Adipocyte (in vitro differentiated cells): ENCODE results near the gene HECTD1.
"Not testable (repeated sequence)": the region's sequence is repeated elsewhere in the genome, so short reads cannot be mapped to it uniquely, and the experiment has no call there.

Source experiments
- DNase-seq: peaks from one replicate; pipeline ENCODE4 v3.0.0-alpha.2; 2015; ENCODE audit warnings: low read depth
- H3K27me3 ChIP-seq: replicated peaks from 2 replicates; pipeline ENCODE4 v1.7.0; 2013; ENCODE audit warnings: mild to moderate bottlenecking, low read length, moderate library complexity; ENCODE audit not compliant: control insufficient read depth, insufficient read depth
- H3K36me3 ChIP-seq: 2 replicates; pipeline ENCODE4 v1.7.0; 2013; ENCODE audit warnings: low read length, mild to moderate bottlenecking, moderate library complexity; ENCODE audit not compliant: control insufficient read depth, insufficient read depth, severe bottlenecking
- H3K4me1 ChIP-seq: 2 replicates; pipeline ENCODE4 v1.7.0; 2013; ENCODE audit warnings: mild to moderate bottlenecking, low read length, moderate library complexity; ENCODE audit not compliant: control insufficient read depth, insufficient read depth
- H3K4me3 ChIP-seq: 2 replicates; pipeline ENCODE4 v1.7.0; 2013; ENCODE audit warnings: mild to moderate bottlenecking, low read length, moderate library complexity
- H3K9ac ChIP-seq: 2 replicates; pipeline ENCODE4 v1.7.0; 2013; ENCODE audit warnings: mild to moderate bottlenecking, low read length, moderate library complexity
- H3K9me3 ChIP-seq: 2 replicates; pipeline ENCODE4 v1.7.0; 2013; ENCODE audit warnings: mild to moderate bottlenecking, low read length, moderate library complexity; ENCODE audit not compliant: control insufficient read depth

HECTD1 gene

DNA sequence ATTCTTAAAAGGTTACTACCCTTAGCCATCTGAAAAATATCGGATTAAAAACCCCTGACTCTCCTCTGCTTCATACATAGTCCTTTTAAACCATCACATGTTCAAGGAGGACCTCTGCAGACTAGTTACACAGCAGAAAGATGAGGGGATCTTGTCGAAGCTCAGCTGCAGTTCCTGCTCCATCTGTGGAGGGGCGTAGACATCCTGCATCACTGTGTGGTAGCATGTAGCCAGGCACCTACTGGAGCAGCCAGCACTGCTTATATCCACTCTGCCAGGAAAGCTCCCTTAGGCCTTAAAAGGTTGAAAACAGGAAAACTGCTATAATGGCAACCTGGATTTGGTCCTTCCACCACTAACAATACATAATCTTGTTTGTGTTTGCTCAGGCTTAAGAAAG, 123.8 kb downstream of the HECTD1 start:
- no peak for DNase-seq
- H3K36me3 ChIP-seq = no peaks in the 10 kb centered on the region
- H3K9me3 ChIP-seq = no peaks in the 10 kb centered on the region
- H3K9ac ChIP-seq = no peak overlapping the region
- H3K27me3 ChIP-seq = no peaks in the 10 kb centered on the region
- H3K4me1 ChIP-seq = peaks cover 8% of the 10 kb centered on the region
- no peak overlapping the region for H3K4me3 ChIP-seq

GRCh38 chr14:31080484-31080883, 127.1 kb downstream of the HECTD1 start:
- Histone ChIP-seq H3K4me3 (no peak overlapping the region), H3K9me3 (no peaks in the 10 kb centered on the region), H3K36me3 (no peaks in the 10 kb centered on the region), H3K4me1 (peaks cover 14% of the 10 kb centered on the region), H3K27me3 (no peaks in the 10 kb centered on the region), H3K9ac (peak overlapping the region; percentile 22)
- peak; percentile 13 for DNase-seq

DNA sequence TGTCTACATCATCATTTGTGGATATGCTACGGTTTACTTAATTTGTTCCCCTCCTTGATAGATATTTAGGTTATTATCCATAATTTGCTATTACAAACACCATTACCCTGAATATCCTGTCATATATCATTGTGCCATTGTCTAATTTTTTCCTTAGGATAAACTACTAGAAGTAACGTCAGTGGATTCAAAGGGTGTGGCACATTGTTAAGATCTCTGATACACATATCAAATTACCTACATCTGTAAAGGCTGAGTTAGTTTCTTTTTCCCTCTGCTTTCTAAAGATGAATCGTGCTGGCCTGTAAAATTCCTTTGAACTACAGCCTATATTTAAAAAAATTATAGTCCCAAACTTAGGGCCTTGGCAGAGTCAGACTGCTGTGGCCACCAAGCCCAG, 127.5 kb downstream of the HECTD1 start:
- Histone ChIP-seq H3K4me1 (peaks cover 14% of the 10 kb centered on the region), H3K9me3 (no peaks in the 10 kb centered on the region), H3K36me3 (no peaks in the 10 kb centered on the region), H3K27me3 (no peaks in the 10 kb centered on the region), H3K9ac (peak overlapping the region; percentile 22), H3K4me3 (no peak overlapping the region)
- peak; percentile 82 for DNase-seq

GRCh38 chr14:31078766-31079165, 128.8 kb downstream of the HECTD1 start:
- Histone ChIP-seq H3K27me3 (no peaks in the 10 kb centered on the region), H3K36me3 (no peaks in the 10 kb centered on the region), H3K4me1 (peaks cover 14% of the 10 kb centered on the region), H3K4me3 (no peak overlapping the region), H3K9me3 (no peaks in the 10 kb centered on the region), H3K9ac (peak overlapping the region; percentile 1)
- no peak for DNase-seq

GRCh38 chr14:31075144-31075543, 132.4 kb downstream of the HECTD1 start:
- no peaks in the 10 kb centered on the region for H3K36me3 ChIP-seq
- DNase-seq = no peak
- no peaks in the 10 kb centered on the region for H3K9me3 ChIP-seq
- no peaks in the 10 kb centered on the region for H3K27me3 ChIP-seq
- peaks cover 10% of the 10 kb centered on the region for H3K4me1 ChIP-seq
- H3K4me3 ChIP-seq = no peak overlapping the region
- no peak overlapping the region for H3K9ac ChIP-seq

- Histone ChIP-seq H3K9ac (no peak overlapping the region), H3K36me3 (no peaks in the 10 kb centered on the region), H3K4me1 (peaks cover 12% of the 10 kb centered on the region), H3K9me3 (no peaks in the 10 kb centered on the region), H3K4me3 (no peak overlapping the region), H3K27me3 (no peaks in the 10 kb centered on the region)
- no peak for DNase-seq
Measured at GRCh38 chr14:31071151-31071550, 136.4 kb downstream of the HECTD1 start.

GRCh38 chr14:31070431-31070830, 137.2 kb downstream of the HECTD1 start:
- no peaks in the 10 kb centered on the region for H3K27me3 ChIP-seq
- H3K4me1 ChIP-seq = peaks cover 12% of the 10 kb centered on the region
- peak; percentile 91 for DNase-seq
- H3K4me3 ChIP-seq = no peak overlapping the region
- no peaks in the 10 kb centered on the region for H3K9me3 ChIP-seq
- no peak overlapping the region for H3K9ac ChIP-seq
- no peaks in the 10 kb centered on the region for H3K36me3 ChIP-seq

GRCh38 chr14:31069343-31069742, 138.2 kb downstream of the HECTD1 start:
- Histone ChIP-seq H3K4me3 (no peak overlapping the region), H3K36me3 (no peaks in the 10 kb centered on the region), H3K9me3 (no peaks in the 10 kb centered on the region), H3K4me1 (peaks cover 12% of the 10 kb centered on the region), H3K9ac (no peak overlapping the region), H3K27me3 (no peaks in the 10 kb centered on the region)
- no peak for DNase-seq

DNA sequence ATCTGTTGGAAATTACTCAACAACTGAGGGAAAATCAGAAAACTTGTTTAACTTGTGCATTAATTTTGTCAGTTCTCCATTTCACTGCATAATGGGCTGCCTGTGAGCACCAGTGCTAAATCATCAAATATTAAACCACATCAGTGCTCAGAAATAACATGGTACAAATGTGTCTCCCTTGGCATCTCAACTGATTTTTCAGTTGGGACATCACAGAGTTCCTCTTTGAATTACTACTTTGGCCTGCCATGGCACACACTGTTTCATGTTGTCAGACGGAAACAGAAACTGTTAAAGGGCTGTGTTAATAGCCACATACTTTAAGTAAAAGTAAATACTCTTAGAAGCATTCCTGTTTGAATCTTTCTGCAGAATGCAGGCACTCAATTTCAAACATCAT, 139.4 kb downstream of the HECTD1 start:
- Histone ChIP-seq H3K9ac (peak overlapping the region; percentile 51), H3K9me3 (no peaks in the 10 kb centered on the region), H3K4me1 (peaks cover 12% of the 10 kb centered on the region), H3K36me3 (no peaks in the 10 kb centered on the region), H3K4me3 (no peak overlapping the region), H3K27me3 (no peaks in the 10 kb centered on the region)
- DNase-seq = no peak

GRCh38 chr14:31062908-31063307, 144.7 kb downstream of the HECTD1 start:
- peaks cover 18% of the 10 kb centered on the region for H3K4me1 ChIP-seq
- not testable (repeated sequence) for DNase-seq, H3K9ac ChIP-seq, H3K27me3 ChIP-seq, H3K4me3 ChIP-seq, H3K9me3 ChIP-seq, H3K36me3 ChIP-seq

DNA sequence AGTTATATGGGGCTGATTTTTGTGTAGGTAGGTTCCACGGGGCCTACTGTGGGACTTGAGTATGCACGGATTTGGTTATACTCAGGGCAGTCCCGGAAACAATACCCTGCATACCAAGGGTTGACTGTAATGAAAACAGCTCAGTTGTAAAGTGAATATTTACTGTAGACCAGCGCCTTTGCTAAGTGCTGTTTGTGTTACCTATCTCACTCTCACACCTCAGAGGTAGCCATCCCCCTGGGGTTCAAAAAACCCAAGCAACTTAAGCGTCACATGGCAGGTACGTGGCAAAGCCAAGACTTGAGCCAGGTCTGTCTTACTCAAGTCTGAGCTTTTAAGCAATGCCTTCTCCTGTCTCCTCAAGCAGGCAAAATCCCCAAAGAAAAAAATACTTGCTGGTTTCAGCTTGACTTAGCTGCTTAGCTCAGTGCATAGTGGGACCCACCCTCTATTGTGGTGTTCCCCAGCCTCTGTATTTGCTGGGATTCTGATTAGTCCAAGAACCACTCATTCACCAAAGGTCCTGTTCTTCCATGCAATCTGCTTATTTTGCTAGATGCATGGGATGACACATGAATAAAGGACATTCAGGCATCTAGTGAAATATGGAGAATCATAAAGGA, 147.2 kb downstream of the HECTD1 start:
- no peak overlapping the region for H3K4me3 ChIP-seq

More for the DNA sequence above, 147.2 kb downstream of the HECTD1 start:
- Histone ChIP-seq H3K9me3 (no peaks in the 10 kb centered on the region), H3K36me3 (no peaks in the 10 kb centered on the region), H3K4me1 (peaks cover 20% of the 10 kb centered on the region), H3K9ac (no peak overlapping the region), H3K27me3 (no peaks in the 10 kb centered on the region)
- no peak for DNase-seq
